Astrocyte of the spinal cord (primary cell): ENCODE results near the gene PARP16.

ENCODE experiments used
- DNase-seq: peaks from one replicate; pipeline ENCODE4 v3.0.0; 2011; ENCODE audit warnings: low read depth, low spot score
- H3K4me3 ChIP-seq: 2 replicates; pipeline ENCODE4 v1.5.1; 2011; ENCODE audit warnings: low read depth, mild to moderate bottlenecking, low read length, moderate library complexity
- in situ Hi-C: cut with HindIII; loops from 2 replicates; pipeline ENCODE4 v1.10.0; 2017; ENCODE audit warnings: low sequenced_read_pairs
- TF ChIP-seq, protein P1 (sequence below): IDR thresholded peaks from 2 replicates; pipeline ENCODE4 v1.5.1; 2012; ENCODE audit warnings: low read depth, mild to moderate bottlenecking, low read length, inconsistent platforms

The PARP16 gene

DNA sequence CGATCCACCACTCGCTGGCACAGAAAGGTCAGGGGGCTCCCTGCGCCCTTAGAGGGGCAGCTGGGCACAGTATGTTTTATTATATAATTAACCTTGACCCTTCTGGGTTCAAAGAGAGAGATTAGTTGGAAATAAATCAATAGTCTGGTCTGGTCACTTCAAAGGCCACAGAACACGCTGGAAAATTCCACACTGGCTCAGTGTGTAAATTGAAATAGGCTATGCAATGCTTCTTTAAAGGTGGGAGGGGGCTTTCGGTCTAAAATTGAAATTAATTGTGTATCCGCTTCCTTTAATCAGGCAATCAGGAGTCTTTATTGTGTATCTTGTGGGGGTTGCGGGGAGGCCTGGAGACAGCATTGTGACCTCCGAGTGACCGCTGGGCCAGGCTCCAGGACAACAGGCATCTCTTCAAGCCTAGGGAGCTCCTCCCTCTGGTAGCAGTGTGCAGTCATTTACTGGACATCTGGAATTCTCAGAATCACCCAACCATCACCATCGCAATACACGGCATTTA is 25.8 kb upstream of the PARP16 start:
- no peak overlapping the region for H3K4me3 ChIP-seq
- TF ChIP-seq, protein P1, sequence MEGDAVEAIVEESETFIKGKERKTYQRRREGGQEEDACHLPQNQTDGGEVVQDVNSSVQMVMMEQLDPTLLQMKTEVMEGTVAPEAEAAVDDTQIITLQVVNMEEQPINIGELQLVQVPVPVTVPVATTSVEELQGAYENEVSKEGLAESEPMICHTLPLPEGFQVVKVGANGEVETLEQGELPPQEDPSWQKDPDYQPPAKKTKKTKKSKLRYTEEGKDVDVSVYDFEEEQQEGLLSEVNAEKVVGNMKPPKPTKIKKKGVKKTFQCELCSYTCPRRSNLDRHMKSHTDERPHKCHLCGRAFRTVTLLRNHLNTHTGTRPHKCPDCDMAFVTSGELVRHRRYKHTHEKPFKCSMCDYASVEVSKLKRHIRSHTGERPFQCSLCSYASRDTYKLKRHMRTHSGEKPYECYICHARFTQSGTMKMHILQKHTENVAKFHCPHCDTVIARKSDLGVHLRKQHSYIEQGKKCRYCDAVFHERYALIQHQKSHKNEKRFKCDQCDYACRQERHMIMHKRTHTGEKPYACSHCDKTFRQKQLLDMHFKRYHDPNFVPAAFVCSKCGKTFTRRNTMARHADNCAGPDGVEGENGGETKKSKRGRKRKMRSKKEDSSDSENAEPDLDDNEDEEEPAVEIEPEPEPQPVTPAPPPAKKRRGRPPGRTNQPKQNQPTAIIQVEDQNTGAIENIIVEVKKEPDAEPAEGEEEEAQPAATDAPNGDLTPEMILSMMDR, result no peak
- in situ Hi-C loops, result no loop called here
- no peak for DNase-seq

DNA sequence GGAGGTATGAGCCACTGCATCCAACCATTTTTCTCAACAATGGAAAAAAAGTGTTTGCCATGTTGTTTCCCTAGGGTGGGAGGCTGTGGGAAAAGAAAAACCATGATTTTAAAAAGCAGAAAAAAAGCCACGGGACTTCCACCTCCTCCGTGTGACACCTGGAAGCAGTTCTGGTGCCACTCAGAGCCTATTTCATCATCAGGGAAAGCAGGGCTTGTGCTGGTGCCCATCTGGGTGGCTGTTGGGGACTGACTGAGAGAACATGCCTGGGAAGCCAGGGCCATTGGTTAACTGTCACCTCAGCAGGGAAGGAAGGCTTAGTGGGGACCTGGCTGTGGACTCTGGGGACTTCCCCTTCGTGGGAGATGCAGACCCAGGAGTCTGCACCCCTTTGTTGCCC is 25.1 kb upstream of the PARP16 start:
- TF ChIP-seq, protein P1, result no peak
- in situ Hi-C loops, result no loop called here
- no peak for DNase-seq
- no peak overlapping the region for H3K4me3 ChIP-seq

DNA sequence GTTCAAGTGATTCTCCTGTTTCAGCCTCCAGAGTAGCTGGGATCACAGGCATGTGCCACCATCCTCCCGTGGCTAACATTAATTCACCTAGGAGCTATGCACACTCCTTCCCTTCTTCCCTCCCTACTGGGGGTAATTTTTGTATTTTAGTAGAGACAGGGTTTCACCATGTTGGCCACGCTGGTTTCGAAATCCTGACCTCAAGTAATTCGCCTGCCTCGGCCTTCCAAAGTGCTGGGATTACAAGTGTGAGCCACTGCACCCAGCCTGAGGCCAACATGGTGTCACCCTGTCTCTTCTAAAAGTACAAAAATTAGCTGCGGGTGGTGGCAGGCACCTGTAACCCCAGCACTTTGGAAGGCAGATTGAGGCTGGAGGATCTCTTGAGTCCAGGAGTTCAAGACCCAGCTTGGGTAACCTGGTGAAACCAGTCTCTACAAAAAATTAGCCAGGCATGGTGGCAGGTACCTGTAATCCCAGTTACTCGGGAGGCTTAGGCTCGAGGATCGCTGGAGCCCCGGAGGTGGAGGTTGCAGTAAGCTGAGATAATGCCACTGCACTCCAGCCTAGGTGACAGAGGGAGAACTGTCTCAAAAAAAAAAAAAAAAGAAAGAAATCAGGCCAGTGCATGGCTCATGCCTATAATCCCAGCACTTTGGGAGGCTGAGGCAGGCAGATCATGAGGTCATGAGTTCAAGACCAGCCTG is 23.9 kb upstream of the PARP16 start:
- H3K4me3 ChIP-seq, result no peak overlapping the region
- TF ChIP-seq, protein P1, result no peak
- in situ Hi-C loops, result no loop called here
- no peak for DNase-seq

DNA sequence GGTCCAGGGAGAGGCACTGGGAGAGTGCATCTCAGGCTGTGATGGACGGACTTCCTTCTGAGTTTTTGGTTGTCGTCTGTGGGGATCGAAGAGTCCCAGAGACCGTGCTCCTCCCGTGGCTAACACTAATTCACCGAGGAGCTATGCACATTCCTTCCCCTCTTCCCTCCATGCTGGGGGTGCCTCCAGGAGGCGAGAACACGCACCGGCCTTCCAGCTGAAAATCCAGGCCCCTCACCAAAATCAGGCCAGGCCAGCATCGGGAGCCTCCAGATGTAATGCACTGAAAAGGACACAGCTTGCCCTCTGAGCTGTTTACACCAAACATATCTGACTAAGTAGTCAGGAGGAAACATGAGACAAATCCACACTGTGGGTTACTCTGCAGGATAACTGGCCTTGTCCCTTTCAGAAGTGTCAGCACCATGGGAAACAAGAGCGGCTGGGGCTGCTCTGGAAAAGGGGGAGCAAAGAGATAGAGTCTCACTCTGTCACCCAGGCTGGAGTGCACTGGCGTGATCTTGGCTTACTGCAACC is 23.3 kb upstream of the PARP16 start:
- in situ Hi-C loops, result no loop called here

DNA sequence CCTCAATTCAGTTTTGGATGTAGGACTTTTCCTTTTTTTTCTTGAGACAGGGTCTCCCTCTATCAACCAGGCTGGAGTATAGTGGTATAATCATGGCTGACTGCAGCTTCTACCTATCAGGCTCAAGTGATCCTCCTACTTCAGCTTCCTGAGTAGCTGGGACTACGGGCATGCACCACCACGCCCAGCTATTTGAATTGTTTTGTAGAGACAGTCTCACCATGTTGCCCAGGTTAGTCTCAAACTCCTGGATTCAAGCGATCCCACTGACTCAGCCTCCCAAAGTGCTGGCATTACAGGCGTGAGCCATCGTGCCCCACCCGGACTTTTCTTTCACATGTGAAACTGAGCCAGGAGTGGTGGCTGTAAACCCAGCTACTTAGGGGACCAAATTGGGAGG is 21.3 kb upstream of the PARP16 start:
- H3K4me3 ChIP-seq, result no peak overlapping the region
- in situ Hi-C loops, result no loop called here
- DNase-seq, result no peak
- TF ChIP-seq, protein P1, result no peak

More for the DNA sequence above, 23.3 kb upstream of the PARP16 start:
- no peak overlapping the region for H3K4me3 ChIP-seq
- no peak for DNase-seq
- TF ChIP-seq, protein P1, result no peak

DNA sequence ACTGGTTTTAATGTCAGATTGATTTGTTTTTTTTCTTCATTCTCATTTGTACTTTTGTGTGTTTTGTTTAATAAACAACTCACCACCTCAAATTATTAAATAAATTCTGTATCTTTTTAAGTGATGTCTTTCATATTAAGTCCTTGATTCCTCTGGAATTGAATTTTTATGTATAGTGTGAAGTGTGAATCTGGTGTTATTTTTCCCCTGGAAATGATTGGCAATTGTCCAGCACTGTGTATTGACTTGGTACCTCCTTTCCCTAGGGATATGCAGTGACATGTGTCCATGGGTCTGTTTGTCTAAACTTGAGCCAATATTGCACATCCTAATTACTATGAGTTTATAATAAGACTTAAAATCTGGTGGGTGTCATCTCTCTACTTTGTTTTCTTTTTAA is 19.9 kb upstream of the PARP16 start:
- no peak overlapping the region for H3K4me3 ChIP-seq
- no peak for DNase-seq
- in situ Hi-C loops, result no loop called here
- TF ChIP-seq, protein P1, result no peak
